ENCODE data around the gene LZTR1. TPM values are rescaled to one million over a fixed set of nuclear protein-coding genes. Genes with fewer than 3 reads are reported as not detected.

The LZTR1 gene
- total and polyA plus RNA-seq, 10 of the 15 experiments (the other 5 are each of a cell fraction or from before 2014, with no cell fraction given) = 0.82 to 50.3 (median 19.3) TPM

- TF ChIP-seq MXI1 (IDR thresholded peaks at IDR 0.05; ENCODE audit: low read depth, low read length) (peak; percentile 60; the same call in 1 of the 2 replicates), IKZF1 (conservative IDR thresholded peaks at IDR 0.05) (peak; percentile 99), FOXM1 (IDR thresholded peaks at IDR 0.05; ENCODE audit: low read depth, low read length) (no peak), PBX3 (IDR thresholded peaks at IDR 0.05; ENCODE audit: insufficient replicate concordance, low read depth, low read length) (no peak), POLR2AphosphoS2 (IDR thresholded peaks at IDR 0.05; ENCODE audit: low read depth, low read length) (peak; percentile 89), GABPA (IDR thresholded peaks at IDR 0.05; ENCODE audit: low read depth) (peak; percentile 81), NFYB (IDR thresholded peaks at IDR 0.05; ENCODE audit: insufficient read depth, low read depth, low read length) (no peak), FOXK2 (IDR thresholded peaks at IDR 0.05) (no peak), SMARCA5 (IDR thresholded peaks at IDR 0.05) (peak; percentile 37; the same call in 1 of the 2 replicates), YY1 (IDR thresholded peaks at IDR 0.05; ENCODE audit: low read depth, low read length) (peak; percentile 90), ATF7 (IDR thresholded peaks at IDR 0.05; ENCODE audit: low read depth) (no peak), DPF2 (IDR thresholded peaks at IDR 0.05) (peak; percentile 78), BHLHE40 (IDR thresholded peaks at IDR 0.05; ENCODE audit: borderline replicate concordance in 1 of 2, low read depth in 2 of 2, low read length in 1 of 2) (peak; percentile 94 to 98), CEBPB (IDR thresholded peaks at IDR 0.05; ENCODE audit: borderline replicate concordance in 1 of 2, low read depth in 2 of 2, low read length in 2 of 2) (no peak), GATAD2B (conservative IDR thresholded peaks at IDR 0.05; ENCODE audit: low read depth) (peak; percentile 72), RB1 (IDR thresholded peaks at IDR 0.05; ENCODE audit: borderline replicate concordance) (no peak), EZH2 (IDR thresholded peaks at IDR 0.05; ENCODE audit: borderline replicate concordance, control insufficient read depth, low read depth, low read length) (no peak), BMI1 (IDR thresholded peaks at IDR 0.05; ENCODE audit: borderline replicate concordance) (no peak), CTCF (IDR thresholded peaks at IDR 0.05 in 2 of 3, conservative IDR thresholded peaks at IDR 0.05 in 1 of 3; ENCODE audit: control insufficient read depth in 2 of 3, extremely low read depth in 1 of 3, insufficient read depth in 1 of 3, low read depth in 3 of 3, low read length in 3 of 3) (no peak), RCOR1 (conservative IDR thresholded peaks at IDR 0.05; ENCODE audit: low read depth, low read length) (peak; percentile 41; the same call in 1 of the 2 replicates)
- TF ChIP-seq, protein P1, sequence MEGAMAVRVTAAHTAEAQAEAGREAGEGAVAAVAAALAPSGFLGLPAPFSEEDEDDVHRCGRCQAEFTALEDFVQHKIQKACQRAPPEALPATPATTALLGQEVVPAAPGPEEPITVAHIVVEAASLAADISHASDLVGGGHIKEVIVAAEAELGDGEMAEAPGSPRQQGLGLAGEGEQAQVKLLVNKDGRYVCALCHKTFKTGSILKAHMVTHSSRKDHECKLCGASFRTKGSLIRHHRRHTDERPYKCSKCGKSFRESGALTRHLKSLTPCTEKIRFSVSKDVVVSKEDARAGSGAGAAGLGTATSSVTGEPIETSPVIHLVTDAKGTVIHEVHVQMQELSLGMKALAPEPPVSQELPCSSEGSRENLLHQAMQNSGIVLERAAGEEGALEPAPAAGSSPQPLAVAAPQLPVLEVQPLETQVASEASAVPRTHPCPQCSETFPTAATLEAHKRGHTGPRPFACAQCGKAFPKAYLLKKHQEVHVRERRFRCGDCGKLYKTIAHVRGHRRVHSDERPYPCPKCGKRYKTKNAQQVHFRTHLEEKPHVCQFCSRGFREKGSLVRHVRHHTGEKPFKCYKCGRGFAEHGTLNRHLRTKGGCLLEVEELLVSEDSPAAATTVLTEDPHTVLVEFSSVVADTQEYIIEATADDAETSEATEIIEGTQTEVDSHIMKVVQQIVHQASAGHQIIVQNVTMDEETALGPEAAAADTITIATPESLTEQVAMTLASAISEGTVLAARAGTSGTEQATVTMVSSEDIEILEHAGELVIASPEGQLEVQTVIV (IDR thresholded peaks at IDR 0.05; ENCODE audit: borderline replicate concordance, partially characterized antibody) = no peak
Observed at GRCh38 chr22:21001601-21002325, 19.7 kb downstream of the LZTR1 start, which contains the start of gene THAP7 (continued).
